Sigmoid colon (tissue), 4 donors: ENCODE data around the gene CIZ1.
"Not testable (repeated sequence)": the region's sequence is repeated elsewhere in the genome, so short reads cannot be mapped to it uniquely, and the experiment has no call there.

Experiments used
- CTCF ChIP-seq, 4 experiments: fragments of 450-650 bp in 3 of 4; fragments of 200-600 bp in 1 of 4; IDR thresholded peaks; one replicate each; pipeline ENCODE4 v1.5.1; 2016 to 2019; ENCODE audit warnings: antibody characterized with exemption in 4 of 4, mild to moderate bottlenecking in 3 of 4, moderate library complexity in 2 of 4
- EP300 ChIP-seq, 4 donors: sonication (generic); formaldehyde crosslinking; IDR thresholded peaks; one replicate each; pipeline ENCODE4 v1.6.1; 2017; ENCODE audit warnings: antibody characterized with exemption in 4 of 4
- POLR2A ChIP-seq, 2 donors: fragments of 450-650 bp; IDR thresholded peaks; one replicate each; pipeline ENCODE4 v1.6.1; 2016; ENCODE audit warnings: antibody characterized with exemption in 2 of 2, mild to moderate bottlenecking in 2 of 2, moderate library complexity in 2 of 2
- POLR2AphosphoS5 ChIP-seq, 4 donors: sonication (generic); formaldehyde crosslinking; IDR thresholded peaks; one replicate each; pipeline ENCODE4 v1.6.1; 2017; ENCODE audit warnings: antibody characterized with exemption in 4 of 4

GRCh38 chr9:128230897-128231296 lies 39.5 kb upstream of the CIZ1 start:
- TF ChIP-seq CTCF, POLR2AphosphoS5, POLR2A, EP300 (IDR thresholded peaks at IDR 0.05): not testable (repeated sequence)
